Stimulated activated CD4-positive, alpha-beta T cell treated with anti-CD3 and anti-CD28 coated beads, TNF-alpha, amount 100 ng/mL, for 4 hours (primary cell): Measurements from ENCODE around the gene CA9.

Source experiments
- DNase-seq, 3 experiments: peaks; one replicate each; pipeline ENCODE4 v3.0.0-alpha.2; 2020; ENCODE audit warnings: low read depth in 3 of 3

The CA9 gene

GRCh38 chr9:35675732-35676392, 2.1 kb downstream of the CA9 start:
- DNase-seq, result no peak

- no peak for DNase-seq
These were observed 5.4 kb downstream of the CA9 start for GRCh38 chr9:35679091-35679490.

GRCh38 chr9:35679766-35680330, 6.1 kb downstream of the CA9 start:
- DNase-seq, result no peak

GRCh38 chr9:35680331-35681105, 6.8 kb downstream of the CA9 start:
- no peak for DNase-seq

- no peak for DNase-seq
These were observed 7.7 kb downstream of the CA9 start for GRCh38 chr9:35681341-35682002.

GRCh38 chr9:35682051-35682450, 8.3 kb downstream of the CA9 start:
- DNase-seq, result no peak

- no peak for DNase-seq
These were observed 9.0 kb downstream of the CA9 start for GRCh38 chr9:35682520-35683315.

GRCh38 chr9:35683323-35683722, 9.6 kb downstream of the CA9 start:
- no peak for DNase-seq

- no peak for DNase-seq
These were observed 11.2 kb downstream of the CA9 start for GRCh38 chr9:35684921-35685320.

- DNase-seq, result no peak
These were observed 11.8 kb downstream of the CA9 start for GRCh38 chr9:35685506-35685905.

- no peak for DNase-seq
These were observed 12.8 kb downstream of the CA9 start for GRCh38 chr9:35686222-35687203.

- DNase-seq, result no peak
These were observed 13.6 kb downstream of the CA9 start for GRCh38 chr9:35687306-35687705.

- no peak for DNase-seq
These were observed 14.3 kb downstream of the CA9 start for GRCh38 chr9:35687972-35688557.

- no peak for DNase-seq
These were observed 15.1 kb downstream of the CA9 start for GRCh38 chr9:35688558-35689541.

GRCh38 chr9:35689542-35690293, 16.0 kb downstream of the CA9 start, which contains the start of gene TPM2:
Gene TPM2 (minus strand): TSS chr9:35689925. CDS start chr9:35689817, 108 bp downstream.
- DNase-seq, result no peak

GRCh38 chr9:35690294-35690613, 16.5 kb downstream of the CA9 start:
- no peak for DNase-seq

GRCh38 chr9:35690614-35691333, 17.0 kb downstream of the CA9 start:
- DNase-seq, result peak in 1 of 3 experiments; percentile 9

- no peak for DNase-seq
These were observed 17.6 kb downstream of the CA9 start for GRCh38 chr9:35691334-35691650.
